ENCODE data around the gene TMEM178B.

Gene TMEM178B

GRCh38 chr7:141415999-141416398, 342.1 kb downstream of the TMEM178B start:
- Histone ChIP-seq H4K20me1 (ENCODE audit: control insufficient read depth, insufficient read depth, low read depth, low read length) (no peaks in the 10 kb centered on the region), H3F3A (ENCODE audit: control insufficient read depth, insufficient read depth) (no peaks in the 10 kb centered on the region), H3K36me3 (ENCODE audit: control insufficient read depth, low read length) (no peaks in the 10 kb centered on the region), H3K9me3 (ENCODE audit: control insufficient read depth, insufficient read depth, low read length) (no peaks in the 10 kb centered on the region), H3K9me2 (replicated peaks; ENCODE audit: control insufficient read depth, low read length) (no peaks in the 10 kb centered on the region), H3K27me3 (ENCODE audit: control insufficient read depth, low read length) (peaks cover 5% of the 10 kb centered on the region; the same call in 1 of the 2 replicates), H3K4me3 (ENCODE audit: low read length) (no peak overlapping the region), H3K4me1 (ENCODE audit: control insufficient read depth, low read length) (no peaks in the 10 kb centered on the region), H3K79me2 (ENCODE audit: control insufficient read depth, low read length) (no peaks in the 10 kb centered on the region), H3K4me2 (ENCODE audit: low read length) (no peak overlapping the region), H3K27ac (ENCODE audit: low read depth, low read length) (no peak overlapping the region)
- TF ChIP-seq CTCF (IDR thresholded peaks at IDR 0.05; ENCODE audit: low read depth, low read length, poor library complexity, severe bottlenecking) (no peak), EZH2phosphoT487 (IDR thresholded peaks at IDR 0.05; ENCODE audit: borderline replicate concordance, low read length) (no peak)

- TF ChIP-seq EZH2phosphoT487 (IDR thresholded peaks at IDR 0.05; ENCODE audit: borderline replicate concordance, low read length) (no peak), CTCF (IDR thresholded peaks at IDR 0.05; ENCODE audit: low read depth, low read length, poor library complexity, severe bottlenecking) (no peak)
- no peak overlapping the region for H3K27ac ChIP-seq (ENCODE audit: low read depth, low read length)
- H3K79me2 ChIP-seq (ENCODE audit: control insufficient read depth, low read length), result no peaks in the 10 kb centered on the region
- H3F3A ChIP-seq (ENCODE audit: control insufficient read depth, insufficient read depth), result no peaks in the 10 kb centered on the region
- no peaks in the 10 kb centered on the region for H3K36me3 ChIP-seq (ENCODE audit: control insufficient read depth, low read length)
- H4K20me1 ChIP-seq (ENCODE audit: control insufficient read depth, insufficient read depth, low read depth, low read length), result no peaks in the 10 kb centered on the region
- no peaks in the 10 kb centered on the region for H3K4me1 ChIP-seq (ENCODE audit: control insufficient read depth, low read length)
- no peak overlapping the region for H3K4me3 ChIP-seq (ENCODE audit: low read length)
- no peaks in the 10 kb centered on the region for H3K9me2 ChIP-seq (replicated peaks; ENCODE audit: control insufficient read depth, low read length)
- no peaks in the 10 kb centered on the region for H3K9me3 ChIP-seq (ENCODE audit: control insufficient read depth, insufficient read depth, low read length)
- peaks cover 5% of the 10 kb centered on the region; the same call in 1 of the 2 replicates for H3K27me3 ChIP-seq (ENCODE audit: control insufficient read depth, low read length)
- H3K4me2 ChIP-seq (ENCODE audit: low read length), result no peak overlapping the region
Measured at GRCh38 chr7:141416650-141417270, 342.9 kb downstream of the TMEM178B start.

GRCh38 chr7:141417506-141417905, 343.6 kb downstream of the TMEM178B start:
- Histone ChIP-seq H3K36me3 (ENCODE audit: control insufficient read depth, low read length) (no peaks in the 10 kb centered on the region), H3K27ac (ENCODE audit: low read depth, low read length) (no peak overlapping the region), H3K9me3 (ENCODE audit: control insufficient read depth, insufficient read depth, low read length) (no peaks in the 10 kb centered on the region), H3K79me2 (ENCODE audit: control insufficient read depth, low read length) (no peaks in the 10 kb centered on the region), H4K20me1 (ENCODE audit: control insufficient read depth, insufficient read depth, low read depth, low read length) (no peaks in the 10 kb centered on the region), H3K4me2 (ENCODE audit: low read length) (no peak overlapping the region), H3K4me1 (ENCODE audit: control insufficient read depth, low read length) (no peaks in the 10 kb centered on the region), H3K9me2 (replicated peaks; ENCODE audit: control insufficient read depth, low read length) (no peaks in the 10 kb centered on the region), H3K27me3 (ENCODE audit: control insufficient read depth, low read length) (peaks cover 5% of the 10 kb centered on the region; the same call in 1 of the 2 replicates), H3F3A (ENCODE audit: control insufficient read depth, insufficient read depth) (no peaks in the 10 kb centered on the region), H3K4me3 (ENCODE audit: low read length) (no peak overlapping the region)
- TF ChIP-seq CTCF (IDR thresholded peaks at IDR 0.05; ENCODE audit: low read depth, low read length, poor library complexity, severe bottlenecking) (no peak), EZH2phosphoT487 (IDR thresholded peaks at IDR 0.05; ENCODE audit: borderline replicate concordance, low read length) (no peak)

All from DOHH2 (cell line).